ENCODE measurements around the gene TMX1.

Gene TMX1

DNA sequence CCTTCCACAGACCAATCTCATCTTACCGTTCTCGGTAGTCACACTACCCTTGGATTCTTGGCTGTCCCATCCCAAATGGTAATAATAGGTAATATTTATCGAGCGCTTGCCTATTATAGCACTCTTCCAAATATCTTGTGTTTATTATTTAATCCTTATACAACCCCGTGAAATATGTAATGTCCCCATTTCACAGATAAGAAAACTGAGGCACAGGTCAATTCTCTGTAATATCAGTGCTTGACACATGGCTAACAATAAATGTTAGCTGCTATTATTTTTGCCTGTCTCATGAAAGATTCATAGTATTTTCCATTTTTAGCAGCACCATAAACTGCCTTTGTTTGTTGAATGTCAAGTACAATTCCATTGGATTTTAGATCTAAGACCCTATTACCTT, 4.5 kb downstream of the TMX1 start:
- FAIRE-seq, result no peak

DNA sequence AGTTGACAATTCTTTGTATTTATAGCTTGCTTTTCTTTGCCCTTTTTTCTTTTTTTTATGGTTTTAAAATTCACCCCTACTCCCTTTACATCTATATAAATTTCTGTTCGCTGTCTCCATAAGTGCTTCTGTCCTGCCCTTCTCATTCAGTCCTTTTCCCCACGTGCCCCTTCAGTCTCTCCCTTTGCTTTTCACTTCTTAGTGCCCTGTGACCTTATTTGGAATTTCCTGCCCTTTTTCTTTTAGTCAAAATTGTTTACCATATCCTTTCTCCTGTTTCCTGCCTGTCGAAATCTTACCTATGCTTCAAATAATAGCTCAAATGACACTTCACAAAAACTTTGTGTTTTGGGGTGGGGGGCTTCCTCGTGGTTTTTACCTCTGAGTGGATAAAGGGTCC, 6.0 kb downstream of the TMX1 start:
- FAIRE-seq, result no peak

GRCh38 chr14:51248016-51248987, 8.3 kb downstream of the TMX1 start:
- peak; percentile 55 for FAIRE-seq

DNA sequence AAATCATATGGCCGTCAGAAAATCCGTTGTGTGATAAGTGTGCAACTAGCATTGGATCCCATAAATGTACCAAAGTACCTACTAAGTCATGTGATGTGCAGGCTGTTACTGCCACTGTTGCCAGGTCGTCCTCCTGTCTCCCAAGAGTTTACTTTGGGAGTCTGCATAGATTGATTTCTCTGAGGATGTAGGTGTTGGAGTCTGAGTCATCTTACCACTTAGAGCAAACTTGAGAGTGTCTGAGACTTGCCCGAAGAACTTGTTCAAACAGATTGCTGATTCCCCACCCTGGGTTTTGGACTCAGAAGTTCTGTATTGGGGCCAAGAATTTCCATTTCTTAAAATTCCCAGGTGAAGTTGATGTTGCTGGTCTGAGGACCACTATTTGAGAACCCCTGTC, 11.4 kb downstream of the TMX1 start:
- no peak for FAIRE-seq

GRCh38 chr14:51253880-51254279, 13.8 kb downstream of the TMX1 start:
- no peak for FAIRE-seq

DNA sequence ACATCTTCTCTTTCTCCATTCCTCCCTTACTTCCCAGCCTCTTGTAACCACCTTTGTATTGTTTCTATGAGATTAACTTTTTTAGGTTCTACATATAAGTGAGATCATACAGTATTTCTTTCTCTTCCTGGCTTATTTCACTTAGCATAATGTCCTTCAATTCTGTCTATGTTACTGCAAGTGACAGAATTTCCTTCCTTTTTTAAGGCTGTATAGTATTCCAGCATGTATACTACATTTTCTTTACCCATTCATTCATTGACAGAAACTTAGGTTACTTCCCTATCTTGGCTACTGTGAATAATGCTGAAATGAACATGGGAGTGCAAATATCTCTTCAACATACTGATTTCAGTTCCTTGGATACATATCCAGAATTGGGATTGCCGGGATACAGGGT, 18.2 kb downstream of the TMX1 start:
- peak; percentile 30 for FAIRE-seq

DNA sequence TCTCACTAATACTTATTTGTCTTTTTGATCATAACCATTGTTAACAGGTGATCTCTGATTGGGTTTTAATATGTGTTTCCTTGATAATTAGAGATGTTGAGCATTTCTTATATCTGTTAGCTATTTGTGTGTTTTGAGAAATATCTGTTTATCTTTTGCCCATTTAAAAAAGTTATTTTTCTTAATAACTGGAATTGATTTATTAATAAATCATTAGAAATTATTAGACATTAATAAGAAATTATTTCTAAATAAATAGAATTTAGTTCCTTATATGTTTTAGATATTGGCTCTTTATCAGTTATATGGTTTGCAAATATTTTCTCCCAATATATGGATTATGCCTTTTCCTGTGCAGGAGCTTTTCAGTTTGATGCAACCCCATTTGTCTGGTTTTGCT, 18.7 kb downstream of the TMX1 start:
- FAIRE-seq, result peak; percentile 88

DNA sequence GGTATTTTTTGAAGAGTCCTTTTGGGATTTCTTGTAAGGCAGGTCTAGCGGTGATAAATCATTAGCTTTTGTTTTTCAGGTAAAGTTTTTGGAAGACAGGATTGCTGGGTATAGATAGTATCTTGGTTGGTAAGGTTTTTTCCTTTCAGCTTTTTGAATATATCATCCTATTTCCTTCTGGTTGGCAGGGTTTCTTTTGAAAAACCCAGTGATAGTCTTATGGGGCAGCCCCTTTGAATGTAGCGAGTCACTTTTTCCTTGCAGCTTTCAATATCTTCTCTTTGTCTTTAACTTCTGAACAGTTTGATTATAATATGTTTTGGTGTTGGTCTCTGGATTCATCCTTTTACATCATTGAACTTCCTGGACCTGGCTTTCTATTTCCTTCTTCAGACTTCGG, 20.2 kb downstream of the TMX1 start:
- FAIRE-seq, result no peak

DNA sequence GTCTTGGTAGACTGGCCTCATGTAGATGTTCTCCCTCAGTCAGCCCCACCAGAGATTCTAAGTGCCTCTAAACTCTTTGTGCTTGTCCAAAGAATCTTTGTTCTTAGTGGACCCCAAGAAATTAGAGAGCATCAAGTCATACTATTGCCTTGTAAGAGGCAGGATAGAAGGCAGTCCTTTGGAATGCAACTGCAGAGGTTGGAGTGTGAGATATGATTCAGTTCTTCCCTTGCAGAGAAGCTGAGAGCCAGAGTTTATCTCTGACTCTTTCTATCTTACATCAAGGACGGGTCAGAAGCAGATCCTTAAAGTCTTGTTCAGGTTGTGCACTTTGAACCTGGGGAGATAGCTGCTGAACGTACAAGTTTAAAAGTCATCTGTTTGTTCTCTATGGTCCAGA, 21.1 kb downstream of the TMX1 start:
- no peak for FAIRE-seq

DNA sequence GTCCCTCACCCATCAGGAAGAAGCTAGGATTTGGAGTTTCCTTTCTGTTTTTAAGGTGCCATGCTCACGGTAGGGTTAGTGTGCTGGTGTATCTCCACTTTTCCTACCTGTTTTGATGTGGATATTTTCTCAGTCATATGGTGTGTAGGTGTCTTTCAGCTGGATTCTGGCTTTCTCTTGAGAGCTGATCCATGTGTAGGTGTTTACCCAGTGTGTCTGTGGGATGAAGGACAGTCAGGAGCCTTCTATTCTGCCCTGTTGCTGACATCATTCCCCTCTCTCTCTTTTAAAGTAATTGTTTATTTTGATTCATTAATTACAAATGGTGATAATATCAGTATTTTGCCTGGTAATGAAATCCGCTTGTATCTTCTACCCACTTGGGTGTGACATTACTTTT, 22.8 kb downstream of the TMX1 start:
- no peak for FAIRE-seq

DNA sequence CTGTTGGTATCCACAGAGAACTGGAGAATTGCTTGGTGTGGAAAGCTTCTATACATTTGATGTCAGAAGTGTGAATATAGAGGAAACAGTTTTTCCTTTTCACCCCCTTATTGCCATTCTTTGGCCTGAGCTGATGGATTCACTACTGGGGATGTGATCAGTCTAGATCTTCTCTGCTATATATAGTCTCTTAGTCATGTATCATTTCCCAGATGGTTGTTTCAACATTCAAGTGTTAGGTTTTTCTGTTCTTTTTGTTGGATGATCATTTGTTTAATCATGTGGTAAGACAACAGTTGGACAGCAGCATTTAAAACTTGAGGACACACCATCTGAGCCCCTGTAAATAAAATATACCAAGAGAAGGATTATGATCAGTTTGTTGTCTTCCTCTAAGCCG, 29.6 kb downstream of the TMX1 start:
- no peak for FAIRE-seq

- no peak for FAIRE-seq
Observed at GRCh38 chr14:51276605-51277004, 36.6 kb downstream of the TMX1 start.

- FAIRE-seq, result no peak
Observed at GRCh38 chr14:51277753-51278415, 37.8 kb downstream of the TMX1 start.

DNA sequence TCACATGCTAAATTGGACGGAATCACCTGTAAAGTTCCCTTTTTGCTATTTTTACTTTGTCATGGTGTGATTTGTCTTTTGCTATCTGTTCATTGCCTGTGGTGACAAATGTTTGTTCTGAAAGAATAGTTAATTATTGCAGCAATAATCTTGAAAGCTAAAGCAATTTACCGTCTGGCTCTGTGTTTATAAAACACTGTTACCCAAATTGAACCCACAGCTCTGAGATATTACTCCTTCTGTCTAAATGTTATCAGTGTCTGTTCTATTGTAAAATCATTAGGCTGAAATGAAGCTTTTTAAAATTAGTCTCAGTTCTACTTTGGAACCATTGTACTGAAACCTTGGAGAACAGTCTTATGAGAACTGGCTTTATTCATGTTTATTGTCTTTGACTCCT, 42.5 kb downstream of the TMX1 start:
- FAIRE-seq, result no peak

- peak; percentile 96 for FAIRE-seq
Observed at GRCh38 chr14:51283402-51284085, 43.5 kb downstream of the TMX1 start.

- no peak for FAIRE-seq
Observed at GRCh38 chr14:51284241-51284640, 44.2 kb downstream of the TMX1 start.

DNA sequence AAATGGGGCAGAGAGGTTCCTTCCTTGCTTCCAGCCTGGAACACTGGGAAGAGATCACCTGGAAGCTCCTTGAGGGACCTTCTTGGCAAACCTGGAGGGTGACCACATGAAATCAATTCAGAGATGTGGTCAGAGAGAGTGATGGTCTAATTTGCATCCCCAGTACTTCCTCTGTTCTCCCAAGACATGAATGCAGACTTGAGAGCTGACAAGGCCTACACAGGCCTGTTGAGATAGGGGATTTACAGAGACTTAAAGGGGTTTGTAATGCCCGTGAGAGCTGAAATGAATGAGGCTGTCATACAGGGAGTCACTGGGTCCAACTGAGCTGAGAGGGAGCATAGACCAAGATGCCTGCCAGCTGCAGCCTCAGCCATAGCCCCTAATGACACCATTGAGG, 45.1 kb downstream of the TMX1 start:
- no peak for FAIRE-seq

GRCh38 chr14:51289169-51289568, 49.1 kb downstream of the TMX1 start:
- FAIRE-seq, result no peak

GRCh38 chr14:51290132-51290531, 50.1 kb downstream of the TMX1 start:
- no peak for FAIRE-seq

GRCh38 chr14:51291016-51291415, 51.0 kb downstream of the TMX1 start:
- no peak for FAIRE-seq

- FAIRE-seq, result no peak
Observed at GRCh38 chr14:51293149-51293911, 53.3 kb downstream of the TMX1 start.

- FAIRE-seq, result no peak
Observed at GRCh38 chr14:51293912-51294389, 53.9 kb downstream of the TMX1 start.

Measured in G401.6 (cell line).